WTC11 (cell line): ENCODE results near the gene AFF3. TPM values are rescaled to one million over a fixed set of nuclear protein-coding genes. Genes with fewer than 3 reads are reported as not detected.

Experiments
- ATAC-seq: fragments of 200-7000 bp; cut with Tn5 transposase; 2 replicates; pipeline ENCODE4 v1.10.0; 2021; ENCODE audit warnings: mild to moderate bottlenecking, moderate library complexity
- CTCF ChIA-PET: fragments of 300-600 bp; sonication (Branson Sonifier 250); formaldehyde crosslinking; loops from one replicate; lab custom pipeline; 2021; ENCODE audit warnings: antibody characterized with exemption; lab: Charles Lee
- POLR2A ChIA-PET: fragments of 350-600 bp; sonication (Branson Sonifier 250); formaldehyde crosslinking; loops from one replicate; lab custom pipeline; 2021; ENCODE audit warnings: antibody characterized with exemption; lab: Charles Lee
- DNase-seq: peaks from one replicate; pipeline ENCODE4 v3.0.0; 2021; ENCODE audit warnings: low spot score
- H3K27ac Mint-ChIP-seq: 2 replicates; pipeline ENCODE4 v1.8.0; 2021; ENCODE audit warnings: mixed read lengths
- H3K27me3 Mint-ChIP-seq: 2 replicates; pipeline ENCODE4 v1.8.0; 2021; ENCODE audit warnings: low read depth, mild to moderate bottlenecking, moderate library complexity, mixed read lengths
- H3K36me3 Mint-ChIP-seq: 2 replicates; pipeline ENCODE4 v1.8.0; 2021; ENCODE audit warnings: mixed read lengths
- H3K4me1 Mint-ChIP-seq: 2 replicates; pipeline ENCODE4 v1.8.0; 2022; ENCODE audit warnings: mixed read lengths
- H3K4me3 Mint-ChIP-seq: 2 replicates; pipeline ENCODE4 v1.8.0; 2021; ENCODE audit warnings: mild to moderate bottlenecking, moderate library complexity, mixed read lengths
- H3K9me3 Mint-ChIP-seq: 2 replicates; pipeline ENCODE4 v1.8.0; 2021; ENCODE audit warnings: mixed read lengths
- AR ChIP-seq: fragments of 250-450 bp; sonication (Bioruptor Pico); IDR thresholded peaks from 2 replicates; pipeline ENCODE4 v1.9.0; 2021; ENCODE audit warnings: mild to moderate bottlenecking
- CDX4 ChIP-seq: fragments of 250-450 bp; sonication (Bioruptor Pico); IDR thresholded peaks from 2 replicates; pipeline ENCODE4 v1.9.0; 2021; ENCODE audit warnings: moderate library complexity, mild to moderate bottlenecking, inconsistent platforms, borderline replicate concordance
- CREB1 ChIP-seq: sonication (generic); formaldehyde crosslinking; IDR thresholded peaks from 2 replicates; pipeline ENCODE4 v1.8.0; 2023; ENCODE audit warnings: mild to moderate bottlenecking, missing genetic modification reagents
- CREM ChIP-seq: sonication (generic); formaldehyde crosslinking; IDR thresholded peaks from 2 replicates; pipeline ENCODE4 v1.8.1; 2022; ENCODE audit warnings: mild to moderate bottlenecking, missing genetic modification reagents, moderate library complexity
- FOXK1 ChIP-seq: sonication (generic); formaldehyde crosslinking; IDR thresholded peaks from 2 replicates; pipeline ENCODE4 v1.8.0; 2022; ENCODE audit warnings: mild to moderate bottlenecking, moderate library complexity, missing genetic modification reagents
- HMGA2 ChIP-seq: fragments of 250-450 bp; sonication (Bioruptor Pico); IDR thresholded peaks from 2 replicates; pipeline ENCODE4 v1.4.0; 2021; ENCODE audit warnings: mild to moderate bottlenecking, moderate library complexity
- IRF1 ChIP-seq: sonication (generic); formaldehyde crosslinking; IDR thresholded peaks from 2 replicates; pipeline ENCODE4 v1.8.0; 2023; ENCODE audit warnings: missing genetic modification reagents
- JAZF1 ChIP-seq: fragments of 250-450 bp; sonication (Bioruptor Pico); IDR thresholded peaks from 2 replicates; pipeline ENCODE4 v1.9.0; 2021; ENCODE audit warnings: moderate library complexity, mild to moderate bottlenecking, inconsistent platforms
- KAT7 ChIP-seq: sonication (generic); formaldehyde crosslinking; IDR thresholded peaks from 2 replicates; pipeline ENCODE4 v1.8.1; 2023; ENCODE audit warnings: missing genetic modification reagents, mild to moderate bottlenecking, borderline replicate concordance
- MYBL2 ChIP-seq: sonication (generic); formaldehyde crosslinking; IDR thresholded peaks from 2 replicates; pipeline ENCODE4 v1.8.1; 2023; ENCODE audit warnings: mild to moderate bottlenecking, moderate library complexity, missing genetic modification reagents
- PRDM15 ChIP-seq: sonication (generic); formaldehyde crosslinking; IDR thresholded peaks from 2 replicates; pipeline ENCODE4 v1.8.0; 2022; ENCODE audit warnings: missing genetic modification reagents
- PRRX2 ChIP-seq: fragments of 250-450 bp; sonication (Bioruptor Pico); IDR thresholded peaks from 2 replicates; pipeline ENCODE4 v1.8.0; 2021; ENCODE audit warnings: mild to moderate bottlenecking
- USF1 ChIP-seq: sonication (generic); formaldehyde crosslinking; IDR thresholded peaks from 2 replicates; pipeline ENCODE4 v1.8.0; 2022; ENCODE audit warnings: mild to moderate bottlenecking, missing genetic modification reagents
- ZMAT4 ChIP-seq: fragments of 250-450 bp; sonication (Bioruptor Pico); IDR thresholded peaks from 2 replicates; pipeline ENCODE4 v1.9.0; 2021; ENCODE audit warnings: mild to moderate bottlenecking
- ZNF219 ChIP-seq: sonication (generic); formaldehyde crosslinking; IDR thresholded peaks from 2 replicates; pipeline ENCODE4 v1.8.0; 2023; ENCODE audit warnings: missing genetic modification reagents, mild to moderate bottlenecking, borderline replicate concordance
- total RNA-seq: library from RNA; stranded (reverse); gene quantifications from 3 replicates; pipeline ENCODE4 v1.2.3, GENCODE V29; 2021

The AFF3 gene
- total RNA-seq, 1 experiment from 2014 or later = 1.2 TPM

GRCh38 chr2:99865818-99866676 is 276.3 kb downstream of the AFF3 start (continued):
- TF ChIP-seq AR (CRISPR knock-in tag) (no peak), PRDM15 (CRISPR knock-in tag) (no peak), USF1 (CRISPR knock-in tag) (no peak), MYBL2 (no peak), HMGA2 (CRISPR knock-in tag) (no peak), CREB1 (no peak), CDX4 (CRISPR knock-in tag) (no peak)

GRCh38 chr2:99864561-99865553 is 277.5 kb downstream of the AFF3 start:
- ATAC-seq (no peak), DNase-seq (no peak)
- Mint-ChIP-seq H3K27ac (no peak overlapping the region), H3K36me3 (no peaks in the 10 kb centered on the region), H3K27me3 (no peaks in the 10 kb centered on the region), H3K4me3 (no peak overlapping the region), H3K4me1 (no peaks in the 10 kb centered on the region), H3K9me3 (no peaks in the 10 kb centered on the region)
- ChIA-PET POLR2A (no interaction called here), CTCF (no interaction called here)
- TF ChIP-seq KAT7 (CRISPR knock-in tag) = no peak
- TF ChIP-seq CREM (CRISPR knock-in tag) = no peak
- no peak for TF ChIP-seq PRRX2 (CRISPR knock-in tag)
- TF ChIP-seq ZNF219 (CRISPR knock-in tag) = no peak
- TF ChIP-seq ZMAT4 (CRISPR knock-in tag) = no peak
- no peak for TF ChIP-seq IRF1 (CRISPR knock-in tag)
- TF ChIP-seq FOXK1 (CRISPR knock-in tag) = no peak
- TF ChIP-seq JAZF1 (CRISPR knock-in tag) = no peak
